A549 (cell line): ENCODE data around the gene FBP1. TPM values are rescaled to one million over a fixed set of nuclear protein-coding genes. Genes with fewer than 3 reads are reported as not detected.

Experiments
- ATAC-seq, 2 experiments: fragments of 200-7000 bp in 1 of 2; fragments of >200 bp in 1 of 2; cut with Nextera tagmentation in 1 of 2; cut with Tn5 transposase in 1 of 2; 3 replicates each; pipeline versions ENCODE4 v1.8.0 to v1.9.1; 2018 to 2020; ENCODE audit warnings: mild to moderate bottlenecking in 1 of 2, moderate library complexity in 1 of 2
- CTCF ChIA-PET: fragments of 300-600 bp; sonication (Branson Sonifier 250); formaldehyde crosslinking; extraction: SDS; loops from one replicate; lab custom pipeline; 2021; ENCODE audit warnings: antibody characterized with exemption, inconsistent platforms; lab: Yijun Ruan, JAX
- POLR2A ChIA-PET: fragments of 350-600 bp; formaldehyde crosslinking; extraction: SDS; loops from one replicate; lab custom pipeline; 2021; ENCODE audit warnings: antibody characterized with exemption, inconsistent platforms; lab: Yijun Ruan, JAX
- DNase-seq, 2 experiments: peaks; one replicate each; pipeline versions ENCODE4 v3.0.0 to v3.0.0-alpha.2; 2011 to 2016; ENCODE audit warnings: low read depth in 1 of 2, low spot score in 1 of 2
- FAIRE-seq: peaks from 2 replicates; lab custom pipeline; 2011; peaks lifted over from hg19 to GRCh38; lab: Jason Lieb, UNC
- H3K27ac ChIP-seq, 2 experiments: fragments of >200 bp; sonication (Bioruptor Twin); formaldehyde crosslinking; 3 replicates each; pipeline ENCODE4 v1.5.1; 2016 to 2017
- H3K4me1 ChIP-seq: fragments of >200 bp; sonication (Bioruptor Twin); formaldehyde crosslinking; 3 replicates; pipeline ENCODE4 v1.6.1; 2016
- H3K4me2 ChIP-seq: fragments of >200 bp; sonication (Bioruptor Twin); formaldehyde crosslinking; 3 replicates; pipeline ENCODE4 v1.6.1; 2016
- H3K4me3 ChIP-seq: fragments of >200 bp; sonication (Bioruptor Twin); formaldehyde crosslinking; 3 replicates; pipeline ENCODE4 v1.5.1; 2016
- H3K9me3 ChIP-seq: fragments of >200 bp; sonication (Bioruptor Twin); formaldehyde crosslinking; 3 replicates; pipeline ENCODE4 v1.6.1; 2016
- ATOH8 ChIP-seq: fragments of 250-450 bp; sonication (Bioruptor Pico); IDR thresholded peaks from 2 replicates; pipeline ENCODE4 v1.5.0; 2020; ENCODE audit warnings: low read depth, mild to moderate bottlenecking, moderate library complexity
- CHD4 ChIP-seq: fragments of 200-600 bp; sonication (generic); IDR thresholded peaks from 2 replicates; pipeline ENCODE4 v1.6.1; 2016; ENCODE audit warnings: antibody characterized with exemption, mild to moderate bottlenecking, borderline replicate concordance
- FOXS1 ChIP-seq: fragments of 250-450 bp; sonication (Bioruptor Pico); IDR thresholded peaks from 2 replicates; pipeline ENCODE4 v1.5.0; 2020; ENCODE audit warnings: mild to moderate bottlenecking, moderate library complexity
- GATA3 ChIP-seq: IDR thresholded peaks from 2 replicates; pipeline ENCODE4 v1.6.1; 2012; ENCODE audit warnings: borderline replicate concordance
- HES2 ChIP-seq: fragments of >200 bp; sonication (Bioruptor Twin); formaldehyde crosslinking; IDR thresholded peaks from 2 replicates; pipeline ENCODE4 v1.6.1; 2016
- HOXB5 ChIP-seq: fragments of 250-450 bp; sonication (Bioruptor Pico); IDR thresholded peaks from 2 replicates; pipeline ENCODE4 v1.5.0; 2020; ENCODE audit warnings: mild to moderate bottlenecking, moderate library complexity
- JUNB ChIP-seq: fragments of >200 bp; sonication (Bioruptor Twin); formaldehyde crosslinking; IDR thresholded peaks from 2 replicates; pipeline ENCODE4 v1.6.1; 2016
- KDM1A ChIP-seq: fragments of 200-600 bp; sonication (generic); IDR thresholded peaks from 2 replicates; pipeline ENCODE4 v1.6.1; 2016; ENCODE audit warnings: low read depth, mild to moderate bottlenecking
- MAZ ChIP-seq: fragments of 150-350 bp; IDR thresholded peaks from 2 replicates; pipeline ENCODE4 v1.6.1; 2014; ENCODE audit warnings: antibody characterized with exemption, low read depth, low read length, borderline replicate concordance
- NFE2L2 ChIP-seq: fragments of 150-350 bp; conservative IDR thresholded peaks from 2 replicates; pipeline ENCODE4 v1.6.1; 2014; ENCODE audit warnings: low read length
- PHF8 ChIP-seq: fragments of 200-600 bp; sonication (generic); IDR thresholded peaks from 2 replicates; pipeline ENCODE4 v1.6.1; 2016; ENCODE audit warnings: low read depth, mild to moderate bottlenecking, antibody characterized with exemption, moderate library complexity, borderline replicate concordance
- RAD21 ChIP-seq, 2 experiments: fragments of >200 bp in 1 of 2; sonication (Bioruptor Twin) in 1 of 2; formaldehyde crosslinking in 1 of 2; IDR thresholded peaks in 1 of 2; conservative IDR thresholded peaks in 1 of 2; 2 replicates in 1 of 2; 3 replicates in 1 of 2; pipeline ENCODE4 v1.6.1; 2012 to 2018; ENCODE audit warnings: inconsistent platforms in 1 of 2
- RFX5 ChIP-seq: fragments of 450-650 bp; IDR thresholded peaks from 2 replicates; pipeline ENCODE4 v1.7.1; 2014; ENCODE audit warnings: antibody characterized with exemption, mild to moderate bottlenecking, moderate library complexity
- SREBF2 ChIP-seq: fragments of 450-650 bp; IDR thresholded peaks from 2 replicates; pipeline ENCODE4 v1.6.1; 2014; ENCODE audit warnings: mild to moderate bottlenecking, moderate library complexity
- TFCP2L1 ChIP-seq: fragments of 250-450 bp; sonication (Bioruptor Pico); IDR thresholded peaks from 2 replicates; pipeline ENCODE4 v1.5.0; 2021; ENCODE audit warnings: mild to moderate bottlenecking
- USF2 ChIP-seq: fragments of 450-650 bp; IDR thresholded peaks from 2 replicates; pipeline ENCODE4 v1.6.1; 2014; ENCODE audit warnings: antibody characterized with exemption
- ZNF302 ChIP-seq: fragments of 250-450 bp; sonication (Bioruptor Pico); IDR thresholded peaks from 2 replicates; pipeline ENCODE4 v1.9.0; 2021; ENCODE audit warnings: inconsistent platforms, mild to moderate bottlenecking, moderate library complexity
- ZSCAN20 ChIP-seq: fragments of 250-450 bp; sonication (Bioruptor Pico); IDR thresholded peaks from 2 replicates; pipeline ENCODE4 v1.8.0; 2022; ENCODE audit warnings: mild to moderate bottlenecking, moderate library complexity
- WGBS: methylation state at CpG from one replicate; pipeline ENCODE4 v1.1.6; 2017; ENCODE audit errors: missing lambda C conversion rate; 5-methylcytosine and 5-hydroxymethylcytosine counted together
- polyA plus RNA-seq, 4 experiments: library from polyadenylated mRNA; depleted of rRNA in 3 of 4; stranded (reverse); fragments of >200 nt; fragmentation: RNase III in 1 of 4; extraction: RNeasy Plus Mini Kit Qiagen cat#74134 plus additional on column Dnase treatment in 1 of 4; gene quantifications; 2 replicates in 3 of 4; 3 replicates in 1 of 4; pipeline ENCODE4 v1.2.3, GENCODE V29; 2011 to 2017
- TF ChIP-seq, protein P1 (sequence below): fragments of 250-450 bp; sonication (Bioruptor Pico); IDR thresholded peaks from 2 replicates; pipeline ENCODE4 v1.5.0; 2021; ENCODE audit warnings: mild to moderate bottlenecking, moderate library complexity, borderline replicate concordance
- TF ChIP-seq, protein P2 (sequence below): fragments of >200 bp; sonication (Bioruptor Twin); formaldehyde crosslinking; IDR thresholded peaks from 3 replicates; pipeline ENCODE4 v1.6.1; 2016

FBP1 gene
- polyA plus RNA-seq, 2 of the 4 experiments (the other 2 are of a cell fraction) = not detected

GRCh38 chr9:94610181-94610606 is 29.1 kb downstream of the FBP1 start:
- Histone ChIP-seq H3K4me3 (no peak overlapping the region), H3K4me2 (no peak overlapping the region), H3K27ac (no peak overlapping the region), H3K9me3 (no peaks in the 10 kb centered on the region), H3K4me1 (no peaks in the 10 kb centered on the region)
- CTCF ChIA-PET = interaction anchor here (1.5 to 3.5 kb wide), 2 partner anchors 10 to 56 kb away, joined by 3 to 15 read pairs; partner anchors contain the start of gene PCAT7
- POLR2A ChIA-PET = no interaction called here
- DNase-seq (no peak), FAIRE-seq (no peak), ATAC-seq (no peak)
- TF ChIP-seq NFE2L2 (no peak), ZNF302 (no peak), PHF8 (no peak), SREBF2 (no peak), MAZ (no peak), JUNB (no peak), KDM1A (no peak), RFX5 (no peak), USF2 (no peak), FOXS1 (CRISPR knock-in tag) (no peak), CHD4 (no peak), HES2 (no peak), ATOH8 (CRISPR knock-in tag) (no peak), GATA3 (no peak), HOXB5 (CRISPR knock-in tag) (no peak), TFCP2L1 (CRISPR knock-in tag) (no peak), ZSCAN20 (no peak)
- WGBS = 90% methylated on average over 6 of the region's 6 CpGs

DNA sequence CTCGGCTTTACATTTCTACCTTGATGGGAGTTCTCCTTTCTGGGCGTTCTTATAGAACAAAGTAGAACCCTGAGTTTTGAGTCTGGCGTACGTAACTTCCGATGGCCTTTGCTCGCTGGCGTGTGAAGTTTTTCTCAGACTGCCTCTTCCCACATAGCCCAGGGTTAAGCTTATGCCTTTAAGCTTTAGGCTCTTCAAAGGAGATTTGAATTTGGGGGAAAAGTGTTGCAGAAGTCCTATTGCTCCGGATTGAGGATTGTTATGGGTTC is 32.0 kb downstream of the FBP1 start:
- no peaks in the 10 kb centered on the region for H3K4me1 ChIP-seq
- no peak for FAIRE-seq

More for the DNA sequence above, 32.0 kb downstream of the FBP1 start:
- WGBS = 90% methylated on average over 8 of the region's 8 CpGs
- TF ChIP-seq, protein P1, sequence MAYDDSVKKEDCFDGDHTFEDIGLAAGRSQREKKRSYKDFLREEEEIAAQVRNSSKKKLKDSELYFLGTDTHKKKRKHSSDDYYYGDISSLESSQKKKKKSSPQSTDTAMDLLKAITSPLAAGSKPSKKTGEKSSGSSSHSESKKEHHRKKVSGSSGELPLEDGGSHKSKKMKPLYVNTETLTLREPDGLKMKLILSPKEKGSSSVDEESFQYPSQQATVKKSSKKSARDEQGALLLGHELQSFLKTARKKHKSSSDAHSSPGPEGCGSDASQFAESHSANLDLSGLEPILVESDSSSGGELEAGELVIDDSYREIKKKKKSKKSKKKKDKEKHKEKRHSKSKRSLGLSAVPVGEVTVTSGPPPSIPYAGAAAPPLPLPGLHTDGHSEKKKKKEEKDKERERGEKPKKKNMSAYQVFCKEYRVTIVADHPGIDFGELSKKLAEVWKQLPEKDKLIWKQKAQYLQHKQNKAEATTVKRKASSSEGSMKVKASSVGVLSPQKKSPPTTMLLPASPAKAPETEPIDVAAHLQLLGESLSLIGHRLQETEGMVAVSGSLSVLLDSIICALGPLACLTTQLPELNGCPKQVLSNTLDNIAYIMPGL (CRISPR knock-in tag) = no peak
- TF ChIP-seq RAD21 (conservative IDR thresholded peaks at IDR 0.05 in 1 of 2, IDR thresholded peaks at IDR 0.05 in 1 of 2) = no peak
- no peak for TF ChIP-seq NFE2L2
- TF ChIP-seq, protein P2, sequence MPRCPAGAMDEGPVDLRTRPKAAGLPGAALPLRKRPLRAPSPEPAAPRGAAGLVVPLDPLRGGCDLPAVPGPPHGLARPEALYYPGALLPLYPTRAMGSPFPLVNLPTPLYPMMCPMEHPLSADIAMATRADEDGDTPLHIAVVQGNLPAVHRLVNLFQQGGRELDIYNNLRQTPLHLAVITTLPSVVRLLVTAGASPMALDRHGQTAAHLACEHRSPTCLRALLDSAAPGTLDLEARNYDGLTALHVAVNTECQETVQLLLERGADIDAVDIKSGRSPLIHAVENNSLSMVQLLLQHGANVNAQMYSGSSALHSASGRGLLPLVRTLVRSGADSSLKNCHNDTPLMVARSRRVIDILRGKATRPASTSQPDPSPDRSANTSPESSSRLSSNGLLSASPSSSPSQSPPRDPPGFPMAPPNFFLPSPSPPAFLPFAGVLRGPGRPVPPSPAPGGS = no peak
- TF ChIP-seq, all 56 proteins: peak for 0
- ATAC-seq = no peak
- POLR2A ChIA-PET = no interaction called here
- no peak for DNase-seq
- no peak overlapping the region for H3K4me3 ChIP-seq
- no peaks in the 10 kb centered on the region for H3K9me3 ChIP-seq
- CTCF ChIA-PET = no interaction called here
- H3K27ac ChIP-seq = no peak overlapping the region
- H3K4me2 ChIP-seq = no peak overlapping the region
